Measurements from ENCODE around the gene PRR18.
"Not testable (repeated sequence)": the region's sequence is repeated elsewhere in the genome, so short reads cannot be mapped to it uniquely, and the experiment has no call there.

Gene PRR18

GRCh38 chr6:166308033-166308768, at the start of gene PRR18:
TSS of gene PRR18 (minus strand) at chr6:166308392. CDS start at chr6:166308142, 250 bp downstream.
- Histone ChIP-seq H3K9ac (no peak within 1 kb of the TSS), H3K4me1 (peaks cover 13% of the 10 kb centered on the region), H3K4me2 (peak within 1 kb of the TSS; percentile 81), H3K36me3 (no peaks in the 10 kb centered on the region), H3K27ac (no peak within 1 kb of the TSS), H3K4me3 (peak within 1 kb of the TSS; percentile 62), H3K27me3 (peaks cover 60% of the 10 kb centered on the region), H3K9me3 (peaks cover 15% of the 10 kb centered on the region; the same call in 1 of the 2 replicates), H4K20me1 (peaks cover 35% of the 10 kb centered on the region)
- TF ChIP-seq Cebpa-rat (IDR thresholded peaks at IDR 0.05) = no peak

- no peaks in the 10 kb centered on the region for H3K36me3 ChIP-seq
- H3K4me1 ChIP-seq = peaks cover 2% of the 10 kb centered on the region
- no peak overlapping the region for H3K4me3 ChIP-seq
- H3K9ac ChIP-seq = no peak overlapping the region
- H4K20me1 ChIP-seq = no peaks in the 10 kb centered on the region
- no peaks in the 10 kb centered on the region for H3K27me3 ChIP-seq
- H3K27ac ChIP-seq = no peak overlapping the region
- 0 out of 2 replicates have a peak overlapping the region, but pooled peaks have one; percentile 11 for H3K4me2 ChIP-seq
- no peak for TF ChIP-seq Cebpa-rat (IDR thresholded peaks at IDR 0.05)
- peaks cover 5% of the 10 kb centered on the region for H3K9me3 ChIP-seq
These were observed 47.4 kb upstream of the PRR18 start for GRCh38 chr6:166355552-166355951.

- no peak for TF ChIP-seq Cebpa-rat (IDR thresholded peaks at IDR 0.05)
These were observed 46.8 kb upstream of the PRR18 start for GRCh38 chr6:166354965-166355364.

GRCh38 chr6:166354143-166354542, 46.0 kb upstream of the PRR18 start:
- TF ChIP-seq Cebpa-rat (IDR thresholded peaks at IDR 0.05) = no peak
- no peaks in the 10 kb centered on the region for H3K36me3 ChIP-seq
- H4K20me1 ChIP-seq = no peaks in the 10 kb centered on the region
- peaks cover 19% of the 10 kb centered on the region for H3K9me3 ChIP-seq
- no peak overlapping the region for H3K4me3 ChIP-seq
- no peak overlapping the region for H3K27ac ChIP-seq
- no peak overlapping the region for H3K4me2 ChIP-seq
- no peaks in the 10 kb centered on the region for H3K4me1 ChIP-seq
- no peaks in the 10 kb centered on the region for H3K27me3 ChIP-seq
- H3K9ac ChIP-seq = no peak overlapping the region

More at GRCh38 chr6:166354965-166355364, 46.8 kb upstream of the PRR18 start:
- H4K20me1 ChIP-seq = no peaks in the 10 kb centered on the region
- H3K4me2 ChIP-seq = no peak overlapping the region
- no peak overlapping the region for H3K4me3 ChIP-seq
- no peaks in the 10 kb centered on the region for H3K36me3 ChIP-seq
- H3K27ac ChIP-seq = no peak overlapping the region
- peaks cover 11% of the 10 kb centered on the region for H3K9me3 ChIP-seq
- no peak overlapping the region for H3K9ac ChIP-seq
- no peaks in the 10 kb centered on the region for H3K27me3 ChIP-seq
- no peaks in the 10 kb centered on the region for H3K4me1 ChIP-seq

GRCh38 chr6:166353507-166353906, 45.3 kb upstream of the PRR18 start:
- no peak for TF ChIP-seq Cebpa-rat (IDR thresholded peaks at IDR 0.05)
- Histone ChIP-seq H3K4me1 (no peaks in the 10 kb centered on the region), H3K27ac (no peak overlapping the region), H3K9ac (no peak overlapping the region), H4K20me1 (no peaks in the 10 kb centered on the region), H3K4me3 (no peak overlapping the region), H3K9me3 (peaks cover 23% of the 10 kb centered on the region), H3K36me3 (no peaks in the 10 kb centered on the region), H3K4me2 (no peak overlapping the region), H3K27me3 (no peaks in the 10 kb centered on the region)

GRCh38 chr6:166352923-166353322, 44.7 kb upstream of the PRR18 start:
- H4K20me1 ChIP-seq = no peaks in the 10 kb centered on the region
- H3K4me3 ChIP-seq = no peak overlapping the region
- H3K4me1 ChIP-seq = no peaks in the 10 kb centered on the region
- peaks cover 26% of the 10 kb centered on the region for H3K9me3 ChIP-seq
- no peaks in the 10 kb centered on the region for H3K36me3 ChIP-seq
- no peak overlapping the region for H3K27ac ChIP-seq
- no peak for TF ChIP-seq Cebpa-rat (IDR thresholded peaks at IDR 0.05)
- H3K27me3 ChIP-seq = no peaks in the 10 kb centered on the region
- H3K4me2 ChIP-seq = no peak overlapping the region
- no peak overlapping the region for H3K9ac ChIP-seq

- no peaks in the 10 kb centered on the region for H3K36me3 ChIP-seq
- no peak overlapping the region for H3K27ac ChIP-seq
- H3K4me3 ChIP-seq = no peak overlapping the region
- TF ChIP-seq Cebpa-rat (IDR thresholded peaks at IDR 0.05) = no peak
- H3K9ac ChIP-seq = no peak overlapping the region
- H3K9me3 ChIP-seq = peaks cover 26% of the 10 kb centered on the region
- no peaks in the 10 kb centered on the region for H4K20me1 ChIP-seq
- no peak overlapping the region for H3K4me2 ChIP-seq
- no peaks in the 10 kb centered on the region for H3K27me3 ChIP-seq
- H3K4me1 ChIP-seq = no peaks in the 10 kb centered on the region
These were observed 43.6 kb upstream of the PRR18 start for GRCh38 chr6:166351715-166352285.

GRCh38 chr6:166348305-166348949, 40.2 kb upstream of the PRR18 start:
- H3K27me3 ChIP-seq = no peaks in the 10 kb centered on the region
- H3K4me2 ChIP-seq = no peak overlapping the region
- no peak overlapping the region for H3K4me3 ChIP-seq
- TF ChIP-seq Cebpa-rat (IDR thresholded peaks at IDR 0.05) = no peak
- H3K27ac ChIP-seq = no peak overlapping the region
- no peaks in the 10 kb centered on the region for H3K36me3 ChIP-seq
- no peak overlapping the region for H3K9ac ChIP-seq
- peaks cover 8% of the 10 kb centered on the region for H3K4me1 ChIP-seq
- no peaks in the 10 kb centered on the region for H4K20me1 ChIP-seq
- peaks cover 26% of the 10 kb centered on the region for H3K9me3 ChIP-seq

GRCh38 chr6:166346965-166347364, 38.8 kb upstream of the PRR18 start:
- Histone ChIP-seq H3K4me1 (peaks cover 14% of the 10 kb centered on the region), H3K36me3 (no peaks in the 10 kb centered on the region), H3K9ac (no peak overlapping the region), H4K20me1 (no peaks in the 10 kb centered on the region), H3K4me3 (no peak overlapping the region), H3K27ac (no peak overlapping the region), H3K4me2 (no peak overlapping the region), H3K27me3 (no peaks in the 10 kb centered on the region), H3K9me3 (peaks cover 26% of the 10 kb centered on the region)
- TF ChIP-seq Cebpa-rat (IDR thresholded peaks at IDR 0.05) = no peak

- no peaks in the 10 kb centered on the region for H3K27me3 ChIP-seq
- H4K20me1 ChIP-seq = 0 out of 2 replicates have a peak, but pooled peaks cover under 1% of the 10 kb centered on the region
- no peak overlapping the region for H3K9ac ChIP-seq
- H3K4me3 ChIP-seq = no peak overlapping the region
- no peaks in the 10 kb centered on the region for H3K36me3 ChIP-seq
- H3K9me3 ChIP-seq = peaks cover 26% of the 10 kb centered on the region
- peaks cover 14% of the 10 kb centered on the region for H3K4me1 ChIP-seq
- H3K4me2 ChIP-seq = no peak overlapping the region
- TF ChIP-seq Cebpa-rat (IDR thresholded peaks at IDR 0.05) = no peak
- H3K27ac ChIP-seq = no peak overlapping the region
These were observed 38.3 kb upstream of the PRR18 start for GRCh38 chr6:166346449-166346848.

- Histone ChIP-seq H3K9me3 (peaks cover 22% of the 10 kb centered on the region), H3K4me1 (peaks cover 22% of the 10 kb centered on the region)
- not testable (repeated sequence) for H3K9ac ChIP-seq, H4K20me1 ChIP-seq, H3K4me2 ChIP-seq, H3K36me3 ChIP-seq, H3K4me3 ChIP-seq, H3K27me3 ChIP-seq, H3K27ac ChIP-seq
These were observed 37.5 kb upstream of the PRR18 start for GRCh38 chr6:166345672-166346071.

- not testable (repeated sequence) for H3K9ac ChIP-seq, H3K27ac ChIP-seq, H3K36me3 ChIP-seq, H3K4me2 ChIP-seq, H3K4me3 ChIP-seq, H3K27me3 ChIP-seq
- Histone ChIP-seq H4K20me1 (peaks cover 16% of the 10 kb centered on the region), H3K9me3 (peaks cover 14% of the 10 kb centered on the region), H3K4me1 (peaks cover 29% of the 10 kb centered on the region)
These were observed 36.7 kb upstream of the PRR18 start for GRCh38 chr6:166344921-166345320.

Measured in BLaER1 (cell line).